HG02571 (cell line): ENCODE results near the gene GPR62.
A peak's percentile ranks its signal among the peaks of the same experiment; 100 is the strongest.
"Not testable (repeated sequence)": the region's sequence is repeated elsewhere in the genome, so short reads cannot be mapped to it uniquely, and the experiment has no call there.

Source experiments
- ATAC-seq: cut with Tn5 transposase; IDR thresholded peaks from one replicate; pipeline ENCODE4 v1.9.1; 2021; ENCODE audit warnings: mild to moderate bottlenecking, moderate library complexity; ENCODE audit not compliant: unreplicated experiment

The GPR62 gene

GRCh38 chr3:51988286-51989146 lies 33.3 kb downstream of the GPR62 start:
- no peak for ATAC-seq

- ATAC-seq = not testable (repeated sequence)
Observed at GRCh38 chr3:51990501-51990971, 35.4 kb downstream of the GPR62 start.

DNA sequence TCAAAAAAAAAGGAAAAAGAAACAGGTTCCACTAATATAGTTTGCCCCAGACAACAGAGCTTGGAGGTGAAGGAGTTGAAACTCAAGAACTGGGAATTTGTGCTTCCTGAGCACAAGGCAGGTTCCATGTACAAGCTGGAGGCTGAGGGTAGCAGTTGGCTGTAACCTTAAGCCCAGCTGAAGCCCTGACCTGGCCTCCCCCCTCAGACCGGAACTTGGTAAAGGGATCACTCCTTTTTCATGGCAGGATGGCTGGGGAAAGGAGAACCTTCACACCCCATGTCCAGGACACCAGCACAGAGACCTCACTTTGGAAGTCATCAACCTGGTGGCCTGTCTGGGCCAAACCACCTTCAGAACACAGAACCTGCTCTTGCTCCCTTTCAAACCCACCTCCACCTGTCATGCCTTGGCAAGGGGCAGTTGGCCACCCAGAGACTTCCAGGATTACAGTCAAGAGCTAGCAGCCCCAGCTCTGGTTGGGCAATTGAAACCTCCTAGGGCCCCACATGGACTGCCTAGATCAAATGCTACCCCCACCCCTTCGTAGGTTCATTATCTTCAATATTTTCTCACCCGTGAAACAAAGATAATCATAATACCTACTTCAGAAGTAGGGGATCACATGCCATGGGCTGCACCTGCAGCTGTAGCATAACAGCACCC lies 37.0 kb downstream of the GPR62 start:
- no peak for ATAC-seq

GRCh38 chr3:51993657-51994056 lies 38.5 kb downstream of the GPR62 start:
- ATAC-seq = not testable (repeated sequence)

GRCh38 chr3:51994530-51994929 lies 39.3 kb downstream of the GPR62 start:
- ATAC-seq = no peak

- ATAC-seq = peak; percentile 73
Observed at GRCh38 chr3:51995346-51996163, 40.4 kb downstream of the GPR62 start, which contains the start of gene RPL29. Gene RPL29 (minus strand): TSS chr3:51995895. CDS start chr3:51995461, 434 bp downstream.

- no peak for ATAC-seq
Observed at GRCh38 chr3:51997172-51997571, 42.0 kb downstream of the GPR62 start.

DNA sequence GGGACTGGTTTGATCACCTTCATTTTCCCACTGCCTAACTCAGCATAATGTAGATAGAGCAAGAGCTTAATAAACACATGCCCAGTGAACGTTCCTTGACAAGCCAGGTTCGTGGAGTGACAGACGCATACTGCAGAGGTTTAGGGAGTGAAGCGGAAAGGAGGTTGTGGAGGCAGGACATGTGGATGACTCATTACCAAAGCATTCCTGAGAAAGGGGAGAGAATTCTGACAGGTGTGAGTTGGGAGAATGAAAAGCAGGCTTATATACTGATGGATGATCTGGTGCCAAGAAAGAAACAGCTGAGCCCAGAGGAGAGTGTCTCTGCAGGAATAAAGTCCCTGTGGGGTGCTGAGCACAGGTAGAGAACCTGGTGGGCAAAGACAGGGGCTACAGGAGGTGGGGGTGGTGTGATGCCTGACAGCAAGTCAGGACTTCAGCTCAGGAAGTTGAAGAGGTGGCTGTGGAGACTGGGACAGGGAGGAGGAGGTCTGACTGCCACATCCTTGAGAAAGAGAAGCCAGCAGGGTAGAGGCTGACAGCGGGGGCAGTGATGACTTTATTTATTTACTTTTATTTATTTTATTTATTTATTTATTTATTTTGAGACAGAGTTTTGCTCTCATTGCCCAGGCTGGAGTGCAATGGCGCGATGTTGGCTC lies 42.9 kb downstream of the GPR62 start:
- ATAC-seq = no peak

DNA sequence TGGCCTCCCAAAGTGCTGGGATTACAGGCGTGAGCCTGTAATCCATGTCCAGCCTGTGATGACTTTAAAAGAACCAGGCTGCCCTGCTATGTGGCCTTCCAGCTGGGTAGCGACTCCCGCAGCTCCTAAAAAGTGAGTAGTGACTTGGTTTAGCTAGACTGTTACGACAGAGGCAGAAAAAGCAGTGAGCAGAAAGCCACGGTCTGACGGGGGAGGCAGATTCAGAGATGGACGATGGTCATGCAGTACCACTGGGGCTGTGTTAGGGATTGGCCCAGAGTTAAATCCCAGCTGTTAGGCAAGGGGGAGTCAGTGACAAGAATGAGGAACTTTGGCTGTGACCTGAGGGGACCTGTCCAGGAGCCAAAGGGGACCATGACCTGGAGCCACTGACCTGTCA lies 43.6 kb downstream of the GPR62 start:
- ATAC-seq = no peak

DNA sequence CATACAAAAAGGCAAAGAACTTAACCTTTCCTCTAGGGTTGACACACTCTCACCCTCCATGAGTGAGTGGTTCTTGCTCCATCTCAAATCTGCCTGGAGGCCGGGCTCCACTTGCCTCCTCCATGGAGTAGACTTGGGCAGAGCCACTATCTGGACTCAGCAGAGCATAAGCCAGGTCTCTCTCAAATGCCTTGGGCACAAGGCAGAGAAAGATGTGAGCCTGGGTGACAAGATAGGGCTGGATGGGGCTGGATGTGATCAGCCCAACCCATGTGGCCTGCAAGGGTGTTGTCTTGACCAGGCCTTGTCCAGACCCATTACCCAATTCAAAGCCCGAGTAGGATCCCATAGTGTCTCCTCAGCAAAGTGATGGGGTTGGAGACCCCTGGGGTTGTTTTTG lies 44.7 kb downstream of the GPR62 start:
- no peak for ATAC-seq

- no peak for ATAC-seq
Observed at GRCh38 chr3:52001443-52001974, 46.3 kb downstream of the GPR62 start.

DNA sequence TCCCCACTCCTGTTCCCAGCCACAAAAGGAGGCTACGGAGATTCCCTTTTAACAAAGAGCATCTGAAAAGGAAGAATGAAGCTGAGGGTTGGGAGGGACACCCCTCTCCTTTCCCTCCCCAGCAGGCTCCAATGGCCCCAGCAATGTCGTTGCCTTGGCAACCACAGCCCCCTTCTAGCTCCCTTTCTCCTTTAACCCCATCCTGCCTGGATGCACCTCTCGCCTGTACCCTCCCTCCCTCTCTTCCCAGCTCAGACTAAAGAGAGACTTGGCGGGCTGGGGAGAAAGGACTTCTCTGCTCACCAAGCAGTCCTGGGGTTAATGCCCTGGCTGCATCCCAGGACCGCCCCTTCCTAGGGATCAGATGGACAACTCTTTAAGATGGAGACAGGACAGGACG lies 47.6 kb downstream of the GPR62 start:
- ATAC-seq = no peak

- no peak for ATAC-seq
Observed at GRCh38 chr3:52004163-52004787, 49.1 kb downstream of the GPR62 start.

DNA sequence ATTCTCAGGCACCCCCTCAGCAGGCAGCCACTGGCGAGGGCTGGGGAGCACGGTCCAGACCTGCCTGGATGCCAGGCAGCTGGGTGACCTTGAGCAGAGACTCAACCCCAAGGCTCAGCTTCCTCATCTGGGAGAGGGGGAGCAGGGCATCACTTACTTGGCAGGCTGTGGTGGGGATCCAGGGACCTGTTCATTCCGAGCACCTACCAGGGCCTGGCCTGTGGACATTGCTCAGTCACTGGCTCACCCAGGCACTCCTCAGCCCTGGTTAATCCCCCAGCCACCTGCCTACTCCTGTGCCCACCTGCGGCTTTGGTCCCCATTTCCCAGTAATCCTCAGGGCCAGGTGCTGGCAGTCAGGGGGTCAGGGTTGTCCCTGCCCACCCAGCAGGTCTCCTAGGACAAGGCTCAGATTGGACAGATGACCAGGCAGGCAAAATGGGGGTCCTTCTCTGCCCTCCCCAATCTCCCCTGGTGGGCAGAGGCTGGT lies 49.8 kb downstream of the GPR62 start:
- ATAC-seq = no peak

DNA sequence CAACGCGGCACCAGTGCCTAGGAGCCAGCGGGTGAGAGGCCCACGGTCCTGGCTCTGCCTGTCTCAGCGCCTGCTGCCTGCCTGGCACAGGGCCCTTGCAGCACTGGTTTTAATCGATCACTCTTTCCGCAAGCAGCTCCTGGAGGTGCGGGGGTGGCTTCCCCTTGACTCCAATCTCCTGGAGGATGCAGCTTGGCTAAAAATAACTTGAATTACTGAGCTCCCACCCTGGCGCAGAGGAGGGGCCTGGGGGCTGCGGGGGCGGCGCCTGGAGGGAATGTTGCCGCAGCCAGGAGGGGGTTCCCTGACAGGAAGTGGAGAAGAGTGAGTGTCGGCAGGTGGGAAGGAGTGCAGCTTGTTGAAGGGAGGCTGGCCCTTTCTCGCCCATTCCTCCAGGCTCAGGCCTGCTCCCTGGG lies 50.4 kb downstream of the GPR62 start:
- no peak for ATAC-seq

GRCh38 chr3:52006017-52006819 lies 51.0 kb downstream of the GPR62 start:
- ATAC-seq = no peak

- ATAC-seq = no peak
Observed at GRCh38 chr3:52006820-52007133, 51.6 kb downstream of the GPR62 start.
